ENCODE data around the gene UNC93B1.
"Not testable (repeated sequence)": the region's sequence is repeated elsewhere in the genome, so short reads cannot be mapped to it uniquely, and the experiment has no call there.

The UNC93B1 gene

DNA sequence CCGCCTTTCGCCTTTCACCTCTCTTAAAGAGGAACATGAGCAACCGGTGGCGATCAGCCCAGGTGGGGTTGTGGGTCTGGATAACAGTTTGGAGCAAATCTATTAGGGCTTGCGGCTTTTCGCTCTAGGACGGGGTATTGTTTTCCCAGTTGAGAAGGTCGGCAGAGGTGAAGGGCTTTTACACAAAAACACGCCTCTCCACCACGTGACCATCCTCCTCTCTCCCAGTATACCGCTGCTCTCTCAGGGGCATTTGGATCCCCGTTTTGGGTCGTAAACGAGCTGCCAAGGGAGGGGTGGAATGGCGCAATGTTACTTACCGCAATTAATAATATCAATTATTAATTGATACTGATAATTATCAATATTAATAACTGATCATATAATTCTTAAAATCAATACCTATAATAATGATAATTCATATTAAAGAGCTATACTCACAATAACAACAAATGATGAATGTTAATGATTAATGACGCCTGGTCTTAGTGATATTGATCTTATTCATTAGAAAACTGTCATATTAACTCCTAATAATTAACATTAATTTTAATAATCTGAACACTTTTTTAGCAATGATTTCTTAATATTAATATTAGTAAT is 21.5 kb downstream of the UNC93B1 start:
- DNase-seq; H3K9me3 ChIP-seq (ENCODE audit: control extremely low read depth in 1 of 5, control insufficient read depth in 4 of 5, insufficient read depth in 2 of 5, low read depth in 1 of 5, low read length in 4 of 5); POLR2A ChIA-PET; H3K4me3 ChIP-seq (ENCODE audit: control insufficient read depth in 1 of 7, extremely low read depth in 1 of 7, insufficient read depth in 4 of 7, low read depth in 2 of 7, low read length in 6 of 7); H3K36me3 ChIP-seq (ENCODE audit: control insufficient read depth in 4 of 4, insufficient read depth in 4 of 4, low read length in 3 of 4); CTCF ChIA-PET; H3K4me1 ChIP-seq (ENCODE audit: control extremely low read depth in 1 of 4, control insufficient read depth in 4 of 4, insufficient read depth in 4 of 4, low read length in 3 of 4); H3K27ac ChIP-seq (ENCODE audit: insufficient read depth in 1 of 2, low read depth in 1 of 2, low read length in 2 of 2, poor library complexity in 1 of 2, severe bottlenecking in 2 of 2): not testable (repeated sequence)
- H3K27me3 ChIP-seq (replicated peaks in 2 of 5; ENCODE audit: control insufficient read depth in 4 of 5, insufficient read depth in 5 of 5, low read length in 4 of 5) = peaks cover 0 to 11% (median 0%) of the 10 kb centered on the region in 5 experiments
- WGBS (ENCODE audit: insufficient coverage) = 69% methylated on average over 4 of the region's 17 CpGs

DNA sequence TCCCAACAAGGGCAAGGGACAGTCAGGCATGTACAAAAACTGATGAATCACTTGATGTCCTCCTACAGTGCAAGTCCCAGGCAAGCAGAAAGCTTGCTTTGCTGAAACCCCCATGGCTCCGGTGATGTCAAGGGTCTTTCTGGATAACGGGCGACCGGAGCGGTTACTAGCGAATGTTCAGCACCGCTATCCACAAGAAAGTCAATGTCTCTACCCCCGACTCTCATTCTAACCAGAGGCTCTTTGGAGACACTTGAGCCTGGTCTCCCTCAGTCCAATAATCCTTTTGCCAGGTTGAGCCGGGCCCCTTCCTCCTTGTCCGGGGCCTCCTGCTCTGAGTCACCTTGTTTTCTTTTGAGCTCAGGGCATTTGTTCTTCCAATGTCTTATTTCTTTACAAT is 22.7 kb downstream of the UNC93B1 start:
- H3K9me3 ChIP-seq (ENCODE audit: control extremely low read depth in 1 of 5, control insufficient read depth in 4 of 5, insufficient read depth in 2 of 5, low read depth in 1 of 5, low read length in 4 of 5); DNase-seq; H3K4me3 ChIP-seq (ENCODE audit: control insufficient read depth in 1 of 7, extremely low read depth in 1 of 7, insufficient read depth in 4 of 7, low read depth in 2 of 7, low read length in 6 of 7); H3K4me1 ChIP-seq (ENCODE audit: control extremely low read depth in 1 of 4, control insufficient read depth in 4 of 4, insufficient read depth in 4 of 4, low read length in 3 of 4); POLR2A ChIA-PET; H3K36me3 ChIP-seq (ENCODE audit: control insufficient read depth in 4 of 4, insufficient read depth in 4 of 4, low read length in 3 of 4); H3K27ac ChIP-seq (ENCODE audit: insufficient read depth in 1 of 2, low read depth in 1 of 2, low read length in 2 of 2, poor library complexity in 1 of 2, severe bottlenecking in 2 of 2): not testable (repeated sequence)
- CTCF ChIA-PET = interaction anchor here (1.2 kb wide), 1 partner anchor 13 kb away, joined by 4 read pairs; no protein-coding TSS in a partner anchor
- peaks cover 0 to 11% (median 0%) of the 10 kb centered on the region in 5 experiments for H3K27me3 ChIP-seq (replicated peaks in 2 of 5; ENCODE audit: control insufficient read depth in 4 of 5, insufficient read depth in 5 of 5, low read length in 4 of 5)
- WGBS (ENCODE audit: insufficient coverage) = 92% methylated on average over 10 of the region's 10 CpGs

DNA sequence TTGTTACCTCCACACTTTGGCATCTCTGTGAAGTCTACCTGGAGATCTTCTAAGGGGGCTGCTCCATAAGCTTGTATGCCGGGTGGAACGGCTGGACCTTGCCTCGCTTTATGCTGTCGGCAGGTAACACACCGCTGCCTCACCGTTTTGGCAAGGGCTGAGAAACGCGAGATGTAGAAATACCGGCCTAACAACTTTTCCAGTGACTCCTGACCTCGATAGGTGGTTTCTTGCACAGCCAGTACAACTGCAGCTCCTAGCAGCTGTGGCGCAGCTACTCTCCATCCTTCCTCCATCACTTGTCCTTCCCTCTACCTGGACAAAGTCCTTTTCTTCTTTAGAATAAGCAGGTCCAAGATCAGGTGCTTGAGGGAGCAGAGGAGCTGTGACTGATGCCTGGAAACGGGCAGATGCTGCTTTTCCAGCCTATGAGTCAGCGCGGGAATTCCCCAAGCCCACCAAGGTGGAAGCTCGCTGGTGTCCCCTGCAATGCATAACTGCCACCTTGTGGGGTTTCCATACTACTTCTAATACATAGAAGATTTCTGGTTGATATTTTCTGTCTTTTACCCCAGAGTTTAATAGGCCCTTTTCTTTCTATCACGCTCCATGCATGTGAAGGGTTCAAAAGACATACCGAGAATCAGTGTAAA is 25.0 kb downstream of the UNC93B1 start:
- CTCF ChIA-PET; H3K4me3 ChIP-seq (ENCODE audit: control insufficient read depth in 1 of 7, extremely low read depth in 1 of 7, insufficient read depth in 4 of 7, low read depth in 2 of 7, low read length in 6 of 7); H3K36me3 ChIP-seq (ENCODE audit: control insufficient read depth in 4 of 4, insufficient read depth in 4 of 4, low read length in 3 of 4); H3K27ac ChIP-seq (ENCODE audit: insufficient read depth in 1 of 2, low read depth in 1 of 2, low read length in 2 of 2, poor library complexity in 1 of 2, severe bottlenecking in 2 of 2); H3K4me1 ChIP-seq (ENCODE audit: control extremely low read depth in 1 of 4, control insufficient read depth in 4 of 4, insufficient read depth in 4 of 4, low read length in 3 of 4); POLR2A ChIA-PET; H3K9me3 ChIP-seq (ENCODE audit: control extremely low read depth in 1 of 5, control insufficient read depth in 4 of 5, insufficient read depth in 2 of 5, low read depth in 1 of 5, low read length in 4 of 5): not testable (repeated sequence)
- DNase-seq = peak in 2 of 3 donors; percentile 14 to 20
- H3K27me3 ChIP-seq (replicated peaks in 2 of 5; ENCODE audit: control insufficient read depth in 4 of 5, insufficient read depth in 5 of 5, low read length in 4 of 5) = peaks cover 0 to 11% (median 2%) of the 10 kb centered on the region in 5 experiments
- 63% methylated on average over 11 of the region's 17 CpGs for WGBS (ENCODE audit: insufficient coverage)

DNA sequence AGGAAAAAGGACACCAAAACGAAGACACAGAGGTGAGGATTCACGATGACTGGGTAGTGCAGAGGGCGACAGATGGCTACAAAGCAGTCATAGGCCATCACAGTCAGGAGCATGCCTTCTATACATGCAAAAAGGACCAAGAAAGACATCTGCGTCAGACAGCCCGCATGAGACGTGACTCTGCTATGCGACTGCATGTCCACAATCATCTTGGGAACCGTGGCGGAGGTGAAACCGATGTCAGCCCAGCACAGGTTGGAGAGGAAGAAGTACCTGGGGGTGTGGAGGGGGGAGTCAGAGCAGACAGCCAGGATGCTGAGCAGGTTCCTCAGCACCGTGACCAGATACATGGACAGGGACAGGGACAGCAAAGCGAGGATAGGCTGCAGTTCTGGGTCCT is 29.2 kb downstream of the UNC93B1 start:
- H3K36me3 ChIP-seq (ENCODE audit: control insufficient read depth in 4 of 4, insufficient read depth in 4 of 4, low read length in 3 of 4); H3K9me3 ChIP-seq (ENCODE audit: control extremely low read depth in 1 of 5, control insufficient read depth in 4 of 5, insufficient read depth in 2 of 5, low read depth in 1 of 5, low read length in 4 of 5); H3K4me3 ChIP-seq (ENCODE audit: control insufficient read depth in 1 of 7, extremely low read depth in 1 of 7, insufficient read depth in 4 of 7, low read depth in 2 of 7, low read length in 6 of 7); CTCF ChIA-PET; H3K27ac ChIP-seq (ENCODE audit: insufficient read depth in 1 of 2, low read depth in 1 of 2, low read length in 2 of 2, poor library complexity in 1 of 2, severe bottlenecking in 2 of 2); H3K27me3 ChIP-seq (replicated peaks in 2 of 5; ENCODE audit: control insufficient read depth in 4 of 5, insufficient read depth in 5 of 5, low read length in 4 of 5); POLR2A ChIA-PET; DNase-seq; H3K4me1 ChIP-seq (ENCODE audit: control extremely low read depth in 1 of 4, control insufficient read depth in 4 of 4, insufficient read depth in 4 of 4, low read length in 3 of 4): not testable (repeated sequence)
- 98% methylated on average over 8 of the region's 12 CpGs for WGBS (ENCODE audit: insufficient coverage)

DNA sequence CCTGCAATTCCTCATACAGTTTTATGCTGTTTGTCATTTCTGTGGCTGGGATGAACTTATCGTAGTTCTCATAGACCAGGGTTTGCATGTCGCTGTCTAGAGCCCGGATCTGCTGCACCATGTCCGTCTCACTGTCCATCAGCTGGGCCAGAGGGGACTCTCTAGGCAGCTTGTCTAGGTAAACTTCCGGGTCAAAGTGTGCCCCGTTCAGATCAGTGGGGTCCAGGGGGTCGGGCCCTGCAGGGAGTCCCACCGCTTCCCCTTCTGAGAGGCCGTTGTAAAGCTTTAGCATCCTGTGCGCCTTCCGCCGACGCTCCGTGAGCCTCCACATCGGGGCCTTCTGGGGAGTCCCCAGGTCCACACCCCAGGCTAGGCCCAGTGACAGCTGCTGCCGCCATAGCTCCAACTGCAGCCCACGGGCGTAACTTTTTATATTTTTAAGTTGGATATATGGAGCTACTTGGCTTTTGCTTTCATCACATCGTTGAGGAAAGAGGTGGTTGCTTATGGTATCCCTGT is 38.0 kb downstream of the UNC93B1 start:
- H3K9me3 ChIP-seq (ENCODE audit: control extremely low read depth in 1 of 5, control insufficient read depth in 4 of 5, insufficient read depth in 2 of 5, low read depth in 1 of 5, low read length in 4 of 5); H3K4me3 ChIP-seq (ENCODE audit: control insufficient read depth in 1 of 7, extremely low read depth in 1 of 7, insufficient read depth in 4 of 7, low read depth in 2 of 7, low read length in 6 of 7); POLR2A ChIA-PET; H3K4me1 ChIP-seq (ENCODE audit: control extremely low read depth in 1 of 4, control insufficient read depth in 4 of 4, insufficient read depth in 4 of 4, low read length in 3 of 4); H3K27me3 ChIP-seq (replicated peaks in 2 of 5; ENCODE audit: control insufficient read depth in 4 of 5, insufficient read depth in 5 of 5, low read length in 4 of 5); DNase-seq; H3K36me3 ChIP-seq (ENCODE audit: control insufficient read depth in 4 of 4, insufficient read depth in 4 of 4, low read length in 3 of 4); H3K27ac ChIP-seq (ENCODE audit: insufficient read depth in 1 of 2, low read depth in 1 of 2, low read length in 2 of 2, poor library complexity in 1 of 2, severe bottlenecking in 2 of 2): not testable (repeated sequence)
- 95% methylated on average over 14 of the region's 19 CpGs for WGBS (ENCODE audit: insufficient coverage)
- CTCF ChIA-PET = interaction anchor here (1.0 kb wide), 1 partner anchor 10 kb away, joined by 3 read pairs; no protein-coding TSS in a partner anchor

DNA sequence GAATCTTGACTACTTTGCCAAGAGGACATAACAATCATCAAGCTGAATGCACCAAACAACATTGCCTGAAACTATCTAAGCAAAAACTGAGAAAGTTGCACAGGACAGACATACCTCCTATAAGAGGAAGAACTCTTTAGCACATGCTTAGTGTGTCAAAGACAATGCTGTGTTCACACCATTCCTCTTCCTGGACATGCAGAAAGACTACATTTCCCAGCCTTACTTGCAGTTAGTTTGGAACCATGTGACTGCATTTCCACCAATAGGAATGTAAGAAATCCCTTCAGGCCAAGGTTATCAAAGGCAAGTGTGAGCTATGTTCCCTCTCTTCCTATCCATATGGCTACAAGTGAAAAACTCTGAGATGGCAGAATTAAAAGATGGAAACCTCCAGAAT is 39.2 kb downstream of the UNC93B1 start:
- DNase-seq; H3K27ac ChIP-seq (ENCODE audit: insufficient read depth in 1 of 2, low read depth in 1 of 2, low read length in 2 of 2, poor library complexity in 1 of 2, severe bottlenecking in 2 of 2); H3K9me3 ChIP-seq (ENCODE audit: control extremely low read depth in 1 of 5, control insufficient read depth in 4 of 5, insufficient read depth in 2 of 5, low read depth in 1 of 5, low read length in 4 of 5); H3K36me3 ChIP-seq (ENCODE audit: control insufficient read depth in 4 of 4, insufficient read depth in 4 of 4, low read length in 3 of 4); H3K4me1 ChIP-seq (ENCODE audit: control extremely low read depth in 1 of 4, control insufficient read depth in 4 of 4, insufficient read depth in 4 of 4, low read length in 3 of 4); CTCF ChIA-PET; H3K4me3 ChIP-seq (ENCODE audit: control insufficient read depth in 1 of 7, extremely low read depth in 1 of 7, insufficient read depth in 4 of 7, low read depth in 2 of 7, low read length in 6 of 7); H3K27me3 ChIP-seq (replicated peaks in 2 of 5; ENCODE audit: control insufficient read depth in 4 of 5, insufficient read depth in 5 of 5, low read length in 4 of 5); POLR2A ChIA-PET: not testable (repeated sequence)

DNA sequence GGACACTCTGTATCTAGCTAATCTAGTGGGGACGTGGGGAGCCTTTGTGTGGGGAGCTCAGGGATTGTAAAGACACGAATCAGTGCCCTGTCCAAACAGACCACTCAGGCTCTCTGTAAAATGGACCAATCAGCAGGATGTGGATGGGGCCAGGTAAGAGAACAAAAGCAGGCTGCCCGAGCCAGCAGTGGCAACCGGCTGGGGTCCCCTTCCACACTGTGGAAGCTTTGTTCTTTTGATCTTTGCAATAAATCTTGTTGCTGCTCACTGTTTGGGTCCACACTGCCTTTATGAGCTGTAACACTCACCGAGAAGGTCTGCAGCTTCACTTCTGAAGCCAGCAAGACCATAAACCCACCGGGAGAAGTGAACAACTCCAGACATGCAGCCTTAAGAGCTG is 40.0 kb downstream of the UNC93B1 start:
- H3K27me3 ChIP-seq (replicated peaks in 2 of 5; ENCODE audit: control insufficient read depth in 4 of 5, insufficient read depth in 5 of 5, low read length in 4 of 5); H3K4me3 ChIP-seq (ENCODE audit: control insufficient read depth in 1 of 7, extremely low read depth in 1 of 7, insufficient read depth in 4 of 7, low read depth in 2 of 7, low read length in 6 of 7); POLR2A ChIA-PET; H3K36me3 ChIP-seq (ENCODE audit: control insufficient read depth in 4 of 4, insufficient read depth in 4 of 4, low read length in 3 of 4); H3K27ac ChIP-seq (ENCODE audit: insufficient read depth in 1 of 2, low read depth in 1 of 2, low read length in 2 of 2, poor library complexity in 1 of 2, severe bottlenecking in 2 of 2); CTCF ChIA-PET; H3K4me1 ChIP-seq (ENCODE audit: control extremely low read depth in 1 of 4, control insufficient read depth in 4 of 4, insufficient read depth in 4 of 4, low read length in 3 of 4); H3K9me3 ChIP-seq (ENCODE audit: control extremely low read depth in 1 of 5, control insufficient read depth in 4 of 5, insufficient read depth in 2 of 5, low read depth in 1 of 5, low read length in 4 of 5); DNase-seq: not testable (repeated sequence)
- WGBS (ENCODE audit: insufficient coverage) = 76% methylated on average over 4 of the region's 6 CpGs

All from common myeloid progenitor, CD34-positive (primary cell).